Measurements from ENCODE around the gene CPNE7.

DNA sequence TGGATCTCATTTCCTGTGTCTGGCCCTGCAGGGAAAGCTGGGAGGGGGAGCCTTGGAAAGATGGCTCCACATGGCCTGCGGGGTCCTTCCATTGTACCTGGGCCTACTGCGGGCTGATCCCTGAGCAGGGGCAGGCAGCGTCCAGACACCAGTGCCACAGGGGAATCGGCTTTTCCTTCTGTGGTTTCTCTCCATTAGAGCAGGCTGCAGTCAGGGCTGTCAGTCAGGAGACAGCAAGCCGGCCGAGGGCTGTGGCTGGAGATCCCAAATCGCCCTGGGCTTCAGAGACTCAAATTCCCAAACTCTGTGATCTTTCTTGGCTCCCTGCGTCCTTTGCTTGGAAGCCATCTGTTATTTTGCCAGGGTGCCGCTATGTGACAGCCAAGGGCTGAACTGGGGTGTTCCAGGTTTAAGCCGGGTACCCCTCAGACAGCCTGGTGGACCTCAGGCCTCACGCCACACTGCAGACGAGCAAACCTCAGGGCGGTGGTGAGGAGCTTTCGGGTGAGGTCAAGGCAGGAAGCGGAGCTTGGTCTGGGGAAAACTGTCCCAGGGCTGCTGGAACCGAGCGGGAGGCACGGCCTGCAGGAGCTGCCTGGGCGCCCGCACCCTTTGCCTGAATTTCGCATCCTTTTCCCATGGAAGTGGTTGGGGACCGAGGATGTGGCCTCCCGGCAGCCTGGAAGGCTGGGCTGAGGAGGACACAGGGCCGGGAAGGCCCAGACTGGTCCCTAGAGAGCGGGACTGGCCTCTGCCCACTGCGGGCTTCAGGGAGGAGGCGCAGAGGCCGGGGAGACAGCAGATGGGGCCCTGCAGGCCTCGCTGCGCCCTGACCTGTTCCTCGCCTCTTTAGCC, 1.5 kb upstream of the CPNE7 start:
- TF ChIP-seq EGR1 (IDR thresholded peaks at IDR 0.05), result no peak
- no peak for TF ChIP-seq EP300 (IDR thresholded peaks at IDR 0.05; ENCODE audit: borderline replicate concordance)
- no peak for TF ChIP-seq TCF12 (IDR thresholded peaks at IDR 0.05; ENCODE audit: low read depth)

Measured in Ishikawa (cell line).